ENCODE results near the gene BSN.

DNA sequence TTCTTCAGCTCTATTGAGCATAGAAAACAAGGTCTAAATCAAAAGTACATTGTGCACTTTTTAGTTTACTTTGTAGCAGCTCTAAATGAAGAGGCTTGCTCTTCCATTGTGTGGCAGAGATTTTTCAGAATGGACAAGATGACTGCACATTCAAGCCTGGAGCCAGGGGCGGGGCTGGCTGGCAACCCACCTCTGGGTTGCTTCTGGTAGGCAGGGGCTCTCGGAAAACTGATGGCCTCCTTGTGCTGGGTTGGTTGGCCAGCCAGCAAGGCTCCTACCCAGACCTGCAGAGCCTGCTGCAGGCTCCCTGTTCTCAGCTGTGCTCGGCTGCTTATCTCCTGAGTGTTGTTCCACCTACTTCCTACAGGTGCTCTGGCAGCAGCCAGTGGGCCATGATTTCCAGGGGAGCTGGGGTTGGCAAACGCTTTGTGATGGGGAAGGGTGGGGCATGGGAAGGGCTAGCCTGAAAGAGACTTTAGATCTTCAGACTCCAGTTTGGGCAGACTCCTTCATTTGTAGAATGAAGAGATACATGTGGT lies 8.8 kb downstream of the BSN start:
- no peak for TF ChIP-seq EZH2 (IDR thresholded peaks at IDR 0.05; ENCODE audit: borderline replicate concordance, low read depth, low read length, severe bottlenecking)
- TF ChIP-seq, protein P1, sequence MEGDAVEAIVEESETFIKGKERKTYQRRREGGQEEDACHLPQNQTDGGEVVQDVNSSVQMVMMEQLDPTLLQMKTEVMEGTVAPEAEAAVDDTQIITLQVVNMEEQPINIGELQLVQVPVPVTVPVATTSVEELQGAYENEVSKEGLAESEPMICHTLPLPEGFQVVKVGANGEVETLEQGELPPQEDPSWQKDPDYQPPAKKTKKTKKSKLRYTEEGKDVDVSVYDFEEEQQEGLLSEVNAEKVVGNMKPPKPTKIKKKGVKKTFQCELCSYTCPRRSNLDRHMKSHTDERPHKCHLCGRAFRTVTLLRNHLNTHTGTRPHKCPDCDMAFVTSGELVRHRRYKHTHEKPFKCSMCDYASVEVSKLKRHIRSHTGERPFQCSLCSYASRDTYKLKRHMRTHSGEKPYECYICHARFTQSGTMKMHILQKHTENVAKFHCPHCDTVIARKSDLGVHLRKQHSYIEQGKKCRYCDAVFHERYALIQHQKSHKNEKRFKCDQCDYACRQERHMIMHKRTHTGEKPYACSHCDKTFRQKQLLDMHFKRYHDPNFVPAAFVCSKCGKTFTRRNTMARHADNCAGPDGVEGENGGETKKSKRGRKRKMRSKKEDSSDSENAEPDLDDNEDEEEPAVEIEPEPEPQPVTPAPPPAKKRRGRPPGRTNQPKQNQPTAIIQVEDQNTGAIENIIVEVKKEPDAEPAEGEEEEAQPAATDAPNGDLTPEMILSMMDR (IDR thresholded peaks at IDR 0.05; ENCODE audit: extremely low read depth in 1 of 2, insufficient read depth in 1 of 2, low read depth in 1 of 2, low read length in 2 of 2): no peak
- TF ChIP-seq, protein P2, sequence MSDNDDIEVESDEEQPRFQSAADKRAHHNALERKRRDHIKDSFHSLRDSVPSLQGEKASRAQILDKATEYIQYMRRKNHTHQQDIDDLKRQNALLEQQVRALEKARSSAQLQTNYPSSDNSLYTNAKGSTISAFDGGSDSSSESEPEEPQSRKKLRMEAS (IDR thresholded peaks at IDR 0.05; ENCODE audit: insufficient read depth, insufficient read length): no peak
- TF ChIP-seq MYC (IDR thresholded peaks at IDR 0.05; ENCODE audit: low read depth, low read length): no peak
- TF ChIP-seq POLR2AphosphoS5 (IDR thresholded peaks at IDR 0.05; ENCODE audit: insufficient read depth, low read depth, low read length): no peak

Measured in endothelial cell of umbilical vein (primary cell).